ENCODE measurements around the gene DRICH1.
"Not testable (repeated sequence)": the region's sequence is repeated elsewhere in the genome, so short reads cannot be mapped to it uniquely, and the experiment has no call there.

DRICH1 gene

GRCh38 chr22:23646526-23646925 is 14.4 kb upstream of the DRICH1 start:
- DNase-seq, result not testable (repeated sequence)

GRCh38 chr22:23640206-23640605 is 8.1 kb upstream of the DRICH1 start:
- DNase-seq, result not testable (repeated sequence)

- no peak for DNase-seq
Observed at GRCh38 chr22:23639661-23640060, 7.5 kb upstream of the DRICH1 start.

GRCh38 chr22:23638611-23639010 is 6.5 kb upstream of the DRICH1 start:
- no peak for DNase-seq

GRCh38 chr22:23635291-23635690 is 3.2 kb upstream of the DRICH1 start:
- DNase-seq, result not testable (repeated sequence)

- not testable (repeated sequence) for DNase-seq
Observed at GRCh38 chr22:23628056-23628743, 3.9 kb downstream of the DRICH1 start.

GRCh38 chr22:23627401-23628055 is 4.6 kb downstream of the DRICH1 start:
- DNase-seq, result not testable (repeated sequence)

- DNase-seq, result no peak
Observed at GRCh38 chr22:23626286-23626975, 5.7 kb downstream of the DRICH1 start.

- DNase-seq, result no peak
Observed at GRCh38 chr22:23622634-23623033, 9.5 kb downstream of the DRICH1 start.

- DNase-seq, result not testable (repeated sequence)
Observed at GRCh38 chr22:23621916-23622315, 10.2 kb downstream of the DRICH1 start.

GRCh38 chr22:23621082-23621780 is 10.9 kb downstream of the DRICH1 start:
- no peak for DNase-seq

GRCh38 chr22:23613193-23613972 is 18.7 kb downstream of the DRICH1 start:
- DNase-seq, result no peak

GRCh38 chr22:23609983-23610781 is 21.9 kb downstream of the DRICH1 start:
- no peak for DNase-seq

- DNase-seq, result no peak
Observed at GRCh38 chr22:23608583-23608982, 23.5 kb downstream of the DRICH1 start.

GRCh38 chr22:23606204-23607131 is 25.7 kb downstream of the DRICH1 start:
- no peak for DNase-seq

- DNase-seq, result no peak
Observed at GRCh38 chr22:23604939-23605712, 27.0 kb downstream of the DRICH1 start.

GRCh38 chr22:23603266-23603665 is 28.9 kb downstream of the DRICH1 start:
- no peak for DNase-seq

GRCh38 chr22:23598805-23599518 is 33.2 kb downstream of the DRICH1 start:
- DNase-seq, result no peak
